Ectodermal cell (in vitro differentiated cells): Measurements from ENCODE around the gene MEN1.

ENCODE experiments used
- H3K27ac ChIP-seq: 2 replicates; pipeline ENCODE4 v1.7.0; 2013; ENCODE audit warnings: mild to moderate bottlenecking, low read depth, low read length; ENCODE audit not compliant: insufficient read depth, poor library complexity, severe bottlenecking
- H3K27me3 ChIP-seq: 2 replicates; pipeline ENCODE4 v1.7.0; 2013; ENCODE audit warnings: mild to moderate bottlenecking, low read length; ENCODE audit not compliant: insufficient read depth, control insufficient read depth, poor library complexity, severe bottlenecking
- H3K36me3 ChIP-seq: one replicate; pipeline ENCODE4 v1.7.0; 2013; ENCODE audit warnings: low read length; ENCODE audit not compliant: control insufficient read depth, insufficient read depth
- H3K4me1 ChIP-seq: one replicate; pipeline ENCODE4 v1.7.0; 2013; ENCODE audit warnings: low read length; ENCODE audit not compliant: control insufficient read depth, insufficient read depth
- H3K4me3 ChIP-seq: 2 replicates; pipeline ENCODE4 v1.7.0; 2013; ENCODE audit warnings: low read depth, low read length, control low read depth; ENCODE audit not compliant: insufficient read depth
- H3K9me3 ChIP-seq: 2 replicates; pipeline ENCODE4 v1.7.0; 2013; ENCODE audit warnings: mild to moderate bottlenecking, low read length, moderate library complexity; ENCODE audit not compliant: control insufficient read depth
- WGBS, 2 experiments: methylation state at CpG; one replicate each; pipeline ENCODE4 v1.1.7; 2013; ENCODE audit warnings: missing lambda C conversion rate in 2 of 2; 5-methylcytosine and 5-hydroxymethylcytosine counted together

The MEN1 gene

DNA sequence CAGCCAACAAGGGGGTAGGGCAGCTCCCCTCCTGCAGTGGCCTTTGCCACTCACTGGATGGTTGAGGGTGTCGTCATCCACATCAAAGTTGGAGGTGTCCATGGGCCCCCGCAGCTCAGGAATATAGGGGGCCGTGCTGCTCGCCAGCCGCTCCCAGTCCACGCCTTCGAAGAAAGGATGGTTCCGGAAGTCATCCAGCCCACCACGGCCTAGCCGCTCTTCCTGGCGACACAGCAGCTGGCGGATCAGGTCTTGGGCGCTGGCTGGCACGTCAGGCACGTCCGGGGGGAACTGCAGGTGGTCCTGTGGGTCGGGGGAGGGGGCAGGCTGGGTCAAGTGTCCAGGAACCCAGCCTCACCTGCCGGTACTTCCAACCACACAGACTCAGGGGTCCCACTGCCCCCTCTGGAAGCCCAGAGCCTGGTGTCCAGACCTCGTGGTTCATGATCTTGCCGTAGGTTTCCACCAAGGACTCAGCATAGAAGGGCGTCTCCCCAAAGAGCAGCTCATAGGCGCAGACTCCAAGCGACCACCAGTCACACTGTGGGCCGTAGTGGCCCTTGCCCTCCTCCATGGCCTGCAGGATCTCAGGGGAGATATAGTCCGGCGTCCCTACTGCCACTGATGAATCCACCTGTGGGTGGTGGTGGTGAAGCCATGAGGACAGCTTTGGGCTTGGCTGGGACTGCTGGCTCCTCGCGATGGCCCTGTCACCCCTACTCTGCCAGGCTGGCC, 28.4 kb upstream of the MEN1 start:
- Histone ChIP-seq H3K36me3 (no peaks in the 10 kb centered on the region), H3K27me3 (peaks cover 5% of the 10 kb centered on the region), H3K9me3 (no peaks in the 10 kb centered on the region), H3K27ac (no peak overlapping the region), H3K4me3 (no peak overlapping the region), H3K4me1 (peaks cover 19% of the 10 kb centered on the region)
- 94 to 95% methylated on average over 28 of the region's 28 CpGs for WGBS, 2 experiments

DNA sequence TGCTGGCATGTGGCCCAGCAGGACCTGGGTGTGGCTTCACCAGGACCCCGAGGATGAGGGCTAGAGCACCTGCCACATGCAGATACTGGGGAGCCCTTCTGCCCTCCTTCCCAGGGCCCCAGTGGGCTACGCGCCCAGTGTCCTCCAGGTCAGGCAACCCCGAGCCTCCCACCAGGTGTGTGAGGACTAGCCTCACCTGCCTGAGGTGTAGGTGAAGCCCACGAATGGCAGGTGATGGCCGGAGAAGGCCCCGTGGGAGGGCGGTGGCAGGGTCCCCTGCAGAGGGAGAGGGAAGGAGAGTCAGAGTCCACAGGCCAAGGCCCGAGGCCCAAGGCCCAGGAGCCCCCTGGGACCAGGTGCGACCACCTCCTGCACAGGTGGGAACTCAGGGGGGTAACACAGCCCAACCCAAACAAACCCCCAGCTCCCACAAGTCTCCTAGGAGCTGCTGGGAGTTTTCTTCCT, 27.6 kb upstream of the MEN1 start:
- Histone ChIP-seq H3K9me3 (no peaks in the 10 kb centered on the region), H3K27ac (no peak overlapping the region), H3K36me3 (no peaks in the 10 kb centered on the region), H3K4me3 (no peak overlapping the region), H3K27me3 (no peaks in the 10 kb centered on the region), H3K4me1 (peaks cover 12% of the 10 kb centered on the region)
- 94 to 97% methylated on average over 10 of the region's 10 CpGs for WGBS, 2 experiments

DNA sequence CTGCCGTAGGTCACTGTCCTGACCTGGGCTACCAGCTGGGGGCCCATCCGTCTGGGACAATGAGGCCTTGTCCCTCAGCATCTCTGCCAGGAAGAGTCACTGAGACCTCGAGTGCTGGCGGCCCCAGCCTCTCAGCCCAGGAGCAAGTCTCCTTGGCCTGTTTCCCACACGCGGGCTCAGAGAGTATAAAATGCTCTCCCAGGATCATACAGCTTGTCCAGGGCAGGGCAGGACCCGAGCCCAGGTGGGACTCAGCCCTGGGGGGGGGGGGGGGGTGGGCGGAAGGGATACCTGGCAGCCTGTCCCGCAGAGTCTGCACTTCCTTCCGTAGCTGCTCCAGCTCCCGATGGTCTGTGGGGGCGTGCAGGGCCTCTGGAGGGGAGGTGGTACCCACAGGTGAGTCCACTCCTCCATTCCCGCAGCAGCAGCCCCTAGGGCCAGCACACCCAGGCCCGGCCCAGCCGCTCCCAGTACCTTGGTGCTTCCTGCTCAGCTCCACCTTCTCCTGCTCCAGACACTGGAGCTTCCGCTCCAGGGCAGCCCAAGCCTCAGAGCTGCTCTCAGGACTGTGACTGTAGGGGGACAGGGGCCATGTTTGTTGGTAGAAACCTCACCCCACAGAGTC, 26.2 kb upstream of the MEN1 start:
- Histone ChIP-seq H3K27me3 (no peaks in the 10 kb centered on the region), H3K4me1 (no peaks in the 10 kb centered on the region), H3K4me3 (no peak overlapping the region), H3K9me3 (no peaks in the 10 kb centered on the region), H3K27ac (no peak overlapping the region), H3K36me3 (no peaks in the 10 kb centered on the region)
- WGBS, 2 experiments, result 92% methylated on average over 15 of the region's 16 CpGs

DNA sequence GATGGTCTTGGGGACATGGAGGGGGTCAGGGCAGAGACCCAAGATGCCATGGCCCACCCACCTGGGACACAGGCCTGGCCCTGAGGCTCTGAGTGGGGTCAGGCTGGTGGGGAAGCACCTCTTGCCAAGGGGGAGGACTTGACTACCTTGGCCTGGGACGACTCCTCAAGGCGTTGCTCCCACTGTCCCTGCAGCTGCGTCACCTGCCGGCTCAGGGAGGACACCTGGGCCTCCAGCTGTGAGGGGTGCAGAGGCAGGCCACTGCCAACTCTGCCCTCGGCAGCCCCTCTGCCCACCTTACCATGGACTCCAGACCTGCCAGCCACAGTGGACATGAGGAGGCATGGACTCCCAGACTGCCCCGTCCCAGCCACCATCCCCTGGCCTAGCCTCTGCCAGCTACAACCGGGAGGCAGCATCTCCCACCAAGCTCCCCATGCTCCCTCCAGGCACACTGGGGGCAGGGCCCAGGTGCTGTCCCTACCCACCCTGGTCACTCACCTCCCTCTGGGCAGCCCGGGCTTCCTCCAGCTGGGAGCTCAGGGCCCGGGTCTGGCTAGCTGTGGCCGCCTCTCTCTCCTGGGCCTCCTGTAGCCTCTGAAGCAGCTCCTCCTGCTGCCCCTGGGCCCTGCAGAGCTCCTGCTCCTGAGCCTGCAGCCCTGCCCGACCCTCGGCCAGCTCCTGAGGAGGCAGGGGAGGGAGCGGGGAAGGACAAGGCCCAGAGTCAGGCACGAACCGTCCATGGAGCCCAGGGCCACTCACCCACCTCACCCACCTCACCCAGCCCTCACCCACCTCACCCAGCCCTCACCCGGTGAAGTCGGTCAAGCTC, 25.5 kb upstream of the MEN1 start:
- Histone ChIP-seq H3K27me3 (no peaks in the 10 kb centered on the region), H3K4me3 (no peak overlapping the region), H3K36me3 (no peaks in the 10 kb centered on the region), H3K4me1 (no peaks in the 10 kb centered on the region), H3K9me3 (no peaks in the 10 kb centered on the region), H3K27ac (no peak overlapping the region)
- 89 to 92% methylated on average over 17 of the region's 17 CpGs for WGBS, 2 experiments

DNA sequence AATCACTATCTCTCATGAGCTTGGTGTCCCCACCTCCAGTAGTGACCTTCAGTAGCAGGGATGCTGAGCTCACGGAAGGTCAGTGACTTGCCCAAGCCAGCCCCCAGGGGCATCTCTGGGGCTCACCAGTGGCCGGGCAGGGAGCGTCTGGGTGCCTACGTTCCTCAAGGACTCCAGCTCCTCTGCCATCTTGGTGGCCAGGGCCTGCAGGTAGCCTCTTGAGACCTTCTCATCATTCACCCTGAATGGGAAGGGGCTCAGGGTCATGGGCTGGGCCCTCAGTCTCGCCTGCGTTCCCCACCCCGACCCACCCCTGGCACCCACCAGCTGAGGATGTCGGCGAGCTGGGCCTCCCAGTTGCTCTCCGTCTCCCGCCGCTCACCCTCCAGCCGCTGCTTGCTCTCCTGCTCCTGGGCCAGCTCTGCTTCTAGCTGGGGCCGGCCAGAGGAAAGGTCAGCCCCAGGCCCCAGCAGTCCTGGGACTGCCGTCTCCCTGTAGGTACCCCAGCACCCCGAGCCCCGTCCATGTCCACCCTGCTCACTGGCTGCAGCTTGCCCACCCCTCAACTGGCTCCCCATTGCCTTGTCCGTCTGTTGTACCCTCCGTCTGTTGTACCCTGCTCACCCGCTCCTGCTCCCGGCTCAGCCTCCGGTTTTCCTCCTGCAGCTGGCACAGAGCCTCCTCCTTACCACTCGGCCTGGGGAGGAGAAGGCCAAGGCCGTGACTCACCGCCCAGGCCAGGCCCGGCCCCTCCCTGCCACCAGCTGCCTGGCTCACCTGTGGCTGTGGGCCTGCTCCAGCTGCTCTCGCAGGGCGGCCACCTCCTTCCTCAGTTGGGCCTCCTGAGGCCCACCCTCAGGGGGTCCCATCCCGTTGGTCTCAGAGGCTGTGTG, 24.6 kb upstream of the MEN1 start:
- Histone ChIP-seq H3K4me1 (no peaks in the 10 kb centered on the region), H3K9me3 (no peaks in the 10 kb centered on the region), H3K27ac (no peak overlapping the region), H3K4me3 (no peak overlapping the region), H3K27me3 (no peaks in the 10 kb centered on the region), H3K36me3 (no peaks in the 10 kb centered on the region)
- WGBS, 2 experiments, result 91% methylated on average over 29 of the region's 29 CpGs

DNA sequence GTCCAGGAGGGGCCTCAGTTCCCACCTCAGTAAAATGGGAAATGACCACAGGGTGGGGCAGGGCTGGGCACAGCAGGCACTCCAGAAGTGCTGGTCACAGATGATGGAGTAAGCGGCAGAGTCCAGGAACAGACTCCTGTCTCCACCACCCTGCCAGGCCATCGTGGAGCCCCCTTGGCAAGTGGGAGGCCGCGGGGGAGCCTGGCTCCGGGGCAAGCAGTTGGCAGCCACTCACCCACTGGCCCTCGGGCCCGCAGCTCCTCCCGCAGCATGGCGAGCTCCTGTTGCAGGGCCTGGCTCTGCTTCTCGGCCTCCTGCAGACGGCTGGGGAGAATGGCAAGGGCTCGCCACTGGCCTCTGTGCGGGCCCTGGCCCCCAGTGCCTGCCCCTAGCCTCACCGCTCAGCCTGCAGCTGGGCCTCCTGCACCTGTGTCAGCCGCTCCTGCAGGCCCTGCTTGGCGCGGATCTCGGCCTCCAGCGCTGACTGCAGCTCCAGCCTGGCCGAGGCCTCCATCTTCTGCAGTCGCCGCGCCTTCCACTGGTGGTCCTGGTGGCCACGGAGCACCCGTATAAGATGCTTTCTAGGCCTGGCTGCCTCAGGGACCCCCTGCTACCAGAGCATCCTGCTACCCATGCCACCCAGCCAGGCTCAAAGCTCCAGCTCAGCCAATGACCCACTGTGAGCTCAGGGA, 23.8 kb upstream of the MEN1 start:
- H3K9me3 ChIP-seq, result no peaks in the 10 kb centered on the region
- H3K27ac ChIP-seq, result no peak overlapping the region
- no peaks in the 10 kb centered on the region for H3K36me3 ChIP-seq
- 93% methylated on average over 25 of the region's 25 CpGs for WGBS, 2 experiments
- no peaks in the 10 kb centered on the region for H3K27me3 ChIP-seq
- no peak overlapping the region for H3K4me3 ChIP-seq
- no peaks in the 10 kb centered on the region for H3K4me1 ChIP-seq

DNA sequence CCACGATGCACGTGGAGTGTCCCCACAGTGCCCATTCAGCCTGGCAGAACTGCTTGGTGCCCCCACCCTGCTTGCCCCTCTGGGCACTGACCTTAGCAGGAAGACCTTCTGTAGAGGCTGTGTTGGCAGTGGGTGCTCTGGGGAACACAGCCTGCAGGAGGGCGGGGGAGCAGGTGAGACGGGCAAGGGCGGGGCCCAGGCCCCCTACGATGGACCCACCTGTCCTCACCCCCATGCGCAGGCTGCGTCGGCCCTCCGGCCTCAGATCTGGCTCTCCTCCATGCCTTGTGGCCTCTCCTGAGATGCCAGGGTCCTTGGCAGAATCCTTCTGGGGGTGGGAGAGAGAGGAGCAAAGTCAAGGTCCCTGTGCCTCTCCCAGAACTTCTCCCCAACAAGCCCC, 23.2 kb upstream of the MEN1 start:
- 88 to 96% methylated on average over 10 of the region's 10 CpGs for WGBS, 2 experiments
- no peaks in the 10 kb centered on the region for H3K4me1 ChIP-seq
- no peak overlapping the region for H3K27ac ChIP-seq
- H3K36me3 ChIP-seq, result no peaks in the 10 kb centered on the region
- H3K27me3 ChIP-seq, result no peaks in the 10 kb centered on the region
- H3K9me3 ChIP-seq, result no peaks in the 10 kb centered on the region
- H3K4me3 ChIP-seq, result no peak overlapping the region

DNA sequence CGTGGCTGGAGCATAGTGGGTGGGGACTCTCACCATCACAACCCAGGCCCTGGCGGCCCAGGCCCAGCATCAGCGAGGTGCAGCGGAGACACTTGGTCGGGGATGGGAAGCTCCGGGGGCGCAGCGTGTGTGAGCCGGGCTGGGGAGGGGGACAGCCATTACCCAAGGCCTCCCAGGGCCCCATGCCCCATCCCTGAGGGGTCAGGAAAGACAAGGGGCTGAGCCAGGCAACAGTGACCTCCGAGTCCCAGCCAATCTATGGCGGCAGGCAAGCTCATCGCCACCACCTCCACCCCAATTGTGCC, 22.8 kb upstream of the MEN1 start:
- Histone ChIP-seq H3K27ac (no peak overlapping the region), H3K9me3 (no peaks in the 10 kb centered on the region), H3K27me3 (no peaks in the 10 kb centered on the region), H3K4me1 (no peaks in the 10 kb centered on the region), H3K4me3 (no peak overlapping the region), H3K36me3 (no peaks in the 10 kb centered on the region)
- 92 to 94% methylated on average over 12 of the region's 12 CpGs for WGBS, 2 experiments

DNA sequence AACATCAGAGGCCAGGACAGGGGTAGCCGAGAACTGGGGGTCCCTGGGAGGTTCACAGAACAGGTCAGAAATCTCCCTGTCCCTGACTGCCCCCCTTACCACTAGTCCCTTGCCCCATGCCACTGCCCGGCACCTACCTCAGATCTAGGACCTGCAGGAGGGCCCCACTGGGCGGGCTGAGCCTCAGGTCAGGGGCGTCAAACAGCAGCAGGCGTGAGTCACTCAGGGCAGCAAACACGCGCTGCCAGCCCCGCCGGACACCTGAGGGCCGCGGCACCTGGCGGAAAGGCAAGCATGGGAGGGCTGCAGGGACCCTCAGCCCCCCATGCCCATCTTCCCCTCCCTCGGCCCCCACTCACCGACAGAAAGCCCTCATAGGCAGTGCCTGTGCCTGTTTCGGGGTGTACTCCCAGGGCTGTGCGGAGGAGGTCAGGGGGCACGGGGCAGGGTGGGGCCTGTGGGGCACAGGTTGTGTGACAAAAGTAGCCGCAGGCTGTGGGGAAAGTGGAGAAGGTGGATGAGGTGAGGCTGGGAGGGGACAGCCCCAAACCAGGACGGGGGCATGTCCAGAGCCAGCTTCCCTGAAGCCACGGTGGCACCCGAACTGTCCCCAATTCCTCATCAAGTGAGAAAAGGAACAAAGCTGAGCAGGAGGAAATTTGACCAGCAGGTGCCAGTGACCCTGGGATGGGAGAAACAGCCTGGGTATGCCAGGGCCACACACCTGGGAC, 22.3 kb upstream of the MEN1 start:
- H3K27ac ChIP-seq, result no peak overlapping the region
- H3K36me3 ChIP-seq, result no peaks in the 10 kb centered on the region
- no peaks in the 10 kb centered on the region for H3K27me3 ChIP-seq
- H3K9me3 ChIP-seq, result no peaks in the 10 kb centered on the region
- H3K4me3 ChIP-seq, result no peak overlapping the region
- no peaks in the 10 kb centered on the region for H3K4me1 ChIP-seq
- WGBS, 2 experiments, result 94% methylated on average over 21 of the region's 21 CpGs
